Measurements from ENCODE around the gene MRPL36.

GRCh38 chr5:1799602-1800471 lies at the start of gene MRPL36:
- TF ChIP-seq, protein P1, sequence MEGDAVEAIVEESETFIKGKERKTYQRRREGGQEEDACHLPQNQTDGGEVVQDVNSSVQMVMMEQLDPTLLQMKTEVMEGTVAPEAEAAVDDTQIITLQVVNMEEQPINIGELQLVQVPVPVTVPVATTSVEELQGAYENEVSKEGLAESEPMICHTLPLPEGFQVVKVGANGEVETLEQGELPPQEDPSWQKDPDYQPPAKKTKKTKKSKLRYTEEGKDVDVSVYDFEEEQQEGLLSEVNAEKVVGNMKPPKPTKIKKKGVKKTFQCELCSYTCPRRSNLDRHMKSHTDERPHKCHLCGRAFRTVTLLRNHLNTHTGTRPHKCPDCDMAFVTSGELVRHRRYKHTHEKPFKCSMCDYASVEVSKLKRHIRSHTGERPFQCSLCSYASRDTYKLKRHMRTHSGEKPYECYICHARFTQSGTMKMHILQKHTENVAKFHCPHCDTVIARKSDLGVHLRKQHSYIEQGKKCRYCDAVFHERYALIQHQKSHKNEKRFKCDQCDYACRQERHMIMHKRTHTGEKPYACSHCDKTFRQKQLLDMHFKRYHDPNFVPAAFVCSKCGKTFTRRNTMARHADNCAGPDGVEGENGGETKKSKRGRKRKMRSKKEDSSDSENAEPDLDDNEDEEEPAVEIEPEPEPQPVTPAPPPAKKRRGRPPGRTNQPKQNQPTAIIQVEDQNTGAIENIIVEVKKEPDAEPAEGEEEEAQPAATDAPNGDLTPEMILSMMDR (IDR thresholded peaks at IDR 0.05; ENCODE audit: low read depth, low read length) = no peak
- TF ChIP-seq EZH2phosphoT487 (IDR thresholded peaks at IDR 0.05; ENCODE audit: low read depth) = no peak

Data from OCI-LY3 (cell line).